Tibial artery (tissue), 4 donors: ENCODE data around the gene GRIK1.

Experiments used
- DNase-seq, 2 donors: peaks; one replicate each; pipeline ENCODE4 v3.0.0-alpha.2; 2019
- H3K27ac ChIP-seq, 2 donors: fragments of 200-600 bp; sonication (generic) in 1 of 2; 1 replicate in 1 of 2; 2 replicates in 1 of 2; pipeline ENCODE4 v1.5.1; 2018 to 2019; ENCODE audit warnings: mild to moderate bottlenecking in 1 of 2
- H3K27me3 ChIP-seq, 2 donors: fragments of 200-600 bp; sonication (generic) in 1 of 2; one replicate each; pipeline versions ENCODE4 v1.5.1 to v1.6.0; 2016 to 2019
- H3K36me3 ChIP-seq, 3 donors: fragments of 200-600 bp; sonication (generic) in 2 of 3; one replicate each; pipeline ENCODE4 v1.5.1; 2016 to 2019; ENCODE audit warnings: mild to moderate bottlenecking in 2 of 3
- H3K4me1 ChIP-seq, 4 donors: fragments of 200-600 bp; sonication (generic) in 2 of 4; 1 replicate in 3 of 4; 2 replicates in 1 of 4; pipeline ENCODE4 v1.5.1; 2016 to 2019
- H3K4me3 ChIP-seq, 2 donors: fragments of 200-600 bp; sonication (generic) in 1 of 2; 1 replicate in 1 of 2; 2 replicates in 1 of 2; pipeline ENCODE4 v1.5.1; 2018 to 2019; ENCODE audit warnings: mild to moderate bottlenecking in 2 of 2
- H3K9me3 ChIP-seq, 3 donors: fragments of 200-600 bp; sonication (generic) in 1 of 3; one replicate each; pipeline ENCODE4 v1.5.1; 2016 to 2019
- CTCF ChIP-seq, 2 experiments: fragments of 200-600 bp in 1 of 2; fragments of 450-650 bp in 1 of 2; IDR thresholded peaks; one replicate each; pipeline ENCODE4 v1.5.1; 2017 to 2019; ENCODE audit warnings: antibody characterized with exemption in 2 of 2, mild to moderate bottlenecking in 1 of 2, moderate library complexity in 1 of 2
- intact Hi-C: fragments of 100-400 bp; cut with DNase I; formaldehyde crosslinking; loops from one replicate; pipeline ENCODE4 v1.15.0; 2023; ENCODE audit warnings: low total_unique reads

GRIK1 gene

GRCh38 chr21:29788752-29789151, 151.0 kb downstream of the GRIK1 start:
- no peaks in the 10 kb centered on the region for H3K36me3 ChIP-seq
- H3K27me3 ChIP-seq, result no peaks in the 10 kb centered on the region
- intact Hi-C loops, result no loop called here
- no peaks in the 10 kb centered on the region for H3K9me3 ChIP-seq
- H3K4me3 ChIP-seq, result no peak overlapping the region
- DNase-seq, result no peak
- H3K4me1 ChIP-seq, result no peaks in the 10 kb centered on the region
- H3K27ac ChIP-seq, result no peak overlapping the region
- no peak for TF ChIP-seq CTCF (IDR thresholded peaks at IDR 0.05)

GRCh38 chr21:29787361-29787909, 152.4 kb downstream of the GRIK1 start:
- intact Hi-C loops, result no loop called here
- H3K27me3 ChIP-seq, result no peaks in the 10 kb centered on the region
- no peaks in the 10 kb centered on the region for H3K9me3 ChIP-seq
- H3K4me3 ChIP-seq, result no peak overlapping the region
- DNase-seq, result no peak
- TF ChIP-seq CTCF (IDR thresholded peaks at IDR 0.05), result no peak
- no peaks in the 10 kb centered on the region for H3K36me3 ChIP-seq
- H3K4me1 ChIP-seq, result no peaks in the 10 kb centered on the region
- H3K27ac ChIP-seq, result no peak overlapping the region

GRCh38 chr21:29786496-29787360, 153.1 kb downstream of the GRIK1 start:
- Histone ChIP-seq H3K9me3 (no peaks in the 10 kb centered on the region), H3K4me1 (no peaks in the 10 kb centered on the region), H3K4me3 (no peak overlapping the region), H3K27me3 (no peaks in the 10 kb centered on the region), H3K36me3 (no peaks in the 10 kb centered on the region), H3K27ac (no peak overlapping the region)
- TF ChIP-seq CTCF (IDR thresholded peaks at IDR 0.05), result no peak
- DNase-seq, result no peak
- intact Hi-C loops, result no loop called here

- no peaks in the 10 kb centered on the region for H3K4me1 ChIP-seq
- intact Hi-C loops, result no loop called here
- H3K36me3 ChIP-seq, result no peaks in the 10 kb centered on the region
- TF ChIP-seq CTCF (IDR thresholded peaks at IDR 0.05), result no peak
- no peaks in the 10 kb centered on the region for H3K9me3 ChIP-seq
- no peak overlapping the region for H3K4me3 ChIP-seq
- H3K27ac ChIP-seq, result no peak overlapping the region
- no peak for DNase-seq
- H3K27me3 ChIP-seq, result no peaks in the 10 kb centered on the region
Measured at GRCh38 chr21:29777160-29777559, 162.6 kb downstream of the GRIK1 start.

- no peak for DNase-seq
- no peaks in the 10 kb centered on the region for H3K36me3 ChIP-seq
- H3K4me3 ChIP-seq, result no peak overlapping the region
- no peaks in the 10 kb centered on the region for H3K9me3 ChIP-seq
- intact Hi-C loops, result no loop called here
- H3K27ac ChIP-seq, result no peak overlapping the region
- TF ChIP-seq CTCF (IDR thresholded peaks at IDR 0.05), result no peak
- no peaks in the 10 kb centered on the region for H3K27me3 ChIP-seq
- no peaks in the 10 kb centered on the region for H3K4me1 ChIP-seq
Measured at GRCh38 chr21:29775462-29775861, 164.3 kb downstream of the GRIK1 start.
